Forelimb muscle (tissue), 1 donor: Measurements from ENCODE around the gene NDOR1. TPM values are rescaled to one million over a fixed set of nuclear protein-coding genes. Genes with fewer than 3 reads are reported as not detected.
A peak's percentile ranks its signal among the peaks of the same experiment; 100 is the strongest.

Experiments
- DNase-seq: peaks from one replicate; pipeline ENCODE4 v3.0.0-alpha.2; 2013; ENCODE audit warnings: low read depth
- polyA plus RNA-seq: library from polyadenylated mRNA; unstranded; fragments of 120-200 nt; gene quantifications from one replicate; pipeline ENCODE4 v1.2.1, GENCODE V29; 2013; ENCODE audit not compliant: insufficient read length

Gene NDOR1
- 7.0 TPM for polyA plus RNA-seq

DNA sequence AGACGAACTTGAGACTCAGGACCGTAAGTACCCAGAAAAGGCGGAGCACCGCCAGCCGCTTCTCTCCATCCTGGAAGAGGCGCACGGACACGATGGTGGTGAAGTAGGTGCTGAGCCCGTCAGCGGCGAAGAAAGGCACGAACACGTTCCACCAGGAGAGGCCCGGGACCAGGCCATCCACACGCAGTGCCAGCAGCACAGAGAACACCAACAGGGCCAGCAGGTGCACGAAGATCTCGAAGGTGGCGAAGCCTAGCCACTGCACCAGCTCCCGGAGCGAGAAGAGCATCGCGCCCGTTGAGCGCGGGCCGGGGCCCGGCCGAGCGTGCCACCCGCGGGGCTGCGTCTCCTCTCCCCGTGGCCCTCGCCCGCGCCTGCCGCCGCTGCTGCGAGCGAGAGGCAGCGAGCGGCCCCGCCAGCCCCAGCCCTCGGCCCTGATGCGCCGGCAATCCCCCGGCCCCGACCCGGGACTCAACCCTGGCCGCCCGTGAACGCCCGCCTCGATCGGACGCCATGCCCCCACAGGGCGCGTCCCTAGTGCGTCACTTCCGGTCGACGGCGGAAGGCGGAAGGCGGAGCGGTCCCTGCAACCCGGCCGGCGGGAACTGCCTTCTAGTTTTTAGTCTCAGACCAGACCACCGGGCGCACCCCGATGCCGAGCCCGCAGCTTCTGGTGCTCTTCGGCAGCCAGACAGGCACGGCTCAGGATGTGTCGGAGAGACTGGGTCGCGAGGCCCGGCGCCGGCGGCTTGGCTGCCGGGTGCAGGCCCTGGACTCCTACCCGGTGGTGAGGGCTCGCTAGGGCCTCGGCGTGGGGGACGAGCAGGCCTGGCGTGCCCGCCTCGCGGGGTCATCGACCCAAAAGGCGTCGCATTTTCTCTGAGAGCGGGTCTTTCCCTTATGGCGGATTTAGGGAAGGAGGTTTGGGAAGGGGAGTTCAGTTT is at the start of gene NDOR1, which contains the start of gene TMEM203:
Gene NDOR1, plus strand, starts transcription at position 575 of the 944 bp plus-strand sequence. Its CDS starts 78 bp downstream, at position 653.
Gene TMEM203, minus strand, starts transcription at position 523 of the 944 bp plus-strand sequence. Its CDS starts 234 bp downstream, at position 289.
- DNase-seq, result peak; percentile 56

DNA sequence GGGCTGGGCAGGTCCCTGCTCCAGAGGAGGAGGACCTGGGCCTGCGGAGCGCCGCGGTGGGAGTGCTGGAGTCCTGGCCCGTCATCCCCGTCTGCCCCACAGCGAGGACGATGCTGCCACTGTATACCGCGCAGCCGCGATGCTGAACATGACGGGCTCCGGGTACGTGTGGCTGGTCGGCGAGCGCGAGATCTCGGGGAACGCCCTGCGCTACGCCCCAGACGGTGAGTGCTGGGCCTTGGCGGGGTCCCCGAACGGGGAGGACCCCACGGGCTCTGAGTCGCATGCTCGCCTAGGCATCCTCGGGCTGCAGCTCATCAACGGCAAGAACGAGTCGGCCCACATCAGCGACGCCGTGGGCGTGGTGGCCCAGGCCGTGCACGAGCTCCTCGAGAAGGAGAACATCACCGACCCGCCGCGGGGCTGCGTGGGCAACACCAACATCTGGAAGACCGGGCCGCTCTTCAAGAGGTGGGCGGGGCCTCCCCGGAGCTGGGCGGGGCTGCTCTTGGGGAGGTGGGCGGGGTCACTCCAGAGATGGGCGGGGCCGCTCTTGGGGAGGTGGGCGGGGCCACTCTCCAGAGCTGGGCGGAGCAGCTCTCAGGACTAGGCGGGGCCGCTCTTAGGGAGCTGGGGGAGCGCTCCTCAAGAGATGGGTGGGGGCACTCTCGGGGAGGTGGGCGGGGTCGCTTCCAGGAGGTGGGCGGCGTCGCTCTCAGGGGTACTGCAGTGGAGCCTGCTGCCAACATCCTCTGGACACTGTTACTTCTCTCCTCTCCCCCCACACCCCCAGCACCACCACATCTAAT is 48.7 kb upstream of the NDOR1 start:
- no peak for DNase-seq

- no peak for DNase-seq
Measured at GRCh38 chr9:137157618-137158415, 47.7 kb upstream of the NDOR1 start.

DNA sequence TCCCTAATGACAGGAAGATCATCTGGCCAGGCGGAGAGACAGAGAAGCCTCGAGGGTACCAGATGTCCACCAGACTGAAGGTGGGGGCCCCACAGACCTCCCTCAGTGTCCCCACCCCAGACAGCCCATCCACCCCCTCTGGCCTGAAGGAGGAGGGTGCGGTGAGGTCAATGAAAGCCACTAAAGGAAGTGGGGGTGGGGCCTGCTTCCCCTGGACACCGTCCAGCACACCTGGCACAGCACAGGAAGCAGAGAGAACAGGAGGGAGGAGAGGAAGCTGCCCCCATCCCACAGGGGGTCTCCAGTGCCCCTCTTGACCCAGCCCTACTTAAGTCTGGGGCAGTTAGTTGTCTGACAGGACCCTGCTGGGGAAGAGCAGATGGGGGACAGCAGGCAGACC is 46.9 kb upstream of the NDOR1 start:
- no peak for DNase-seq

DNA sequence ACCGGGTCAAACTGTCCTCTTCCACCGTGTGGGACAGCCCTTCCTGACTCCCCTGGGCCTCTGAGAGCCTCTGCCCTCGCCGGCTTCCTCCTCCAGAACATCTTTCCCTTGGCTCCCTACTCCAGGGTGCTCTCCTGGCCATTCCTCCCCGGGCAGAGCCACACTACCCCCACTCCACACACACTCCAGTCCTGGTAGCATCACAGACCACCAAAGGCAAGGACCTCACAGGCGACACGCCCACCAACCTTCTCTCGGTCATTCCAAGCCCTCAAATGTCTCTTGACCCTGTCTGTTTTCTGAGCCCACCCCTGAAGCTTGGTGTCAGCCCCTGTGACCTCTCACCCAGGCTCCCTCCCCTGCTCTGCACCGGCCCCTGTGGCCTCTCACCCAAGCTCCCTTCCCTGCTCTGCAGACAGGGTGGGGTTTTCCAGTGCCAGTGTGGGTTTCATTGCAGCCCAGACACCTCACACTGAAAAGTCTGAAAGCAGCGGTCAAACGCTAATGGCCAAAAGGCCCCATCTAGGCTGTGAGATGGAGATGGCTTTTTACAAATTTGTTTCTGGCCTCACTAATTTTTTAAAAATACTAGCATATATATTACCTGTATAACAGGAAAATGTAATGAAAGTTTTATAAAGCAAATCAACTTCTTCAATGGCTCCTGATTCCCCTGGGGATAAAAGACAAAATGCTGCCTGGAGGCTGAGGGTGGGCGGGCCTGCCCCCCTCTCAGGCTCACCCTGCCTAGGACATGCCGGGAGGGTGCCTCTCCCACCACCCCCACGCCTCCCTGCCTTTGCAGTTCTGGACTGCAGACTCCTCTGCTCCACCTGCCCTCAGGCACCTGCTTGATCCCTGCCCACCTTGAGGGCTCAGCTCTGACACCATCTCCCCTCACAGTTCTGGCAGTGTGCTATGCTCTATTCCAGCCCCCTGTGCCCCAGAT is 46.1 kb upstream of the NDOR1 start:
- DNase-seq, result no peak

DNA sequence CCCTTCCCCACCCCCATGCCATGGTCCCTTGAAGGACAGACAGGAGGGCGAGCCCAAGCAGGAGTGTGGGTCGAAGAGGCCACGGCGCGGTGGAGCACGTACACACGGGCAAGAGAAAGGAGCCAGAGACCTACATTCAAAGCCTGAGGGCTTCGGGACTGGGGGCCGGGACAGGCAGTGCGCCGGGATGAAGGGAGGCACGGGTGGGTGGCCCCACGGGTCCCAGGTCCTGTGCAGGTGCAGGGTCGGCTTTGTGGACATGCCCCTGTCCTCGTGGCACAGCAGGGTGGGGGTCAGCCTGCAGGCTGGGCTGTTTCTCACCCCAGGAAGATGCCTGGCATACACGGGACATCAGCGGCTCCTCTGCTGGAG is 45.5 kb upstream of the NDOR1 start:
- no peak for DNase-seq

DNA sequence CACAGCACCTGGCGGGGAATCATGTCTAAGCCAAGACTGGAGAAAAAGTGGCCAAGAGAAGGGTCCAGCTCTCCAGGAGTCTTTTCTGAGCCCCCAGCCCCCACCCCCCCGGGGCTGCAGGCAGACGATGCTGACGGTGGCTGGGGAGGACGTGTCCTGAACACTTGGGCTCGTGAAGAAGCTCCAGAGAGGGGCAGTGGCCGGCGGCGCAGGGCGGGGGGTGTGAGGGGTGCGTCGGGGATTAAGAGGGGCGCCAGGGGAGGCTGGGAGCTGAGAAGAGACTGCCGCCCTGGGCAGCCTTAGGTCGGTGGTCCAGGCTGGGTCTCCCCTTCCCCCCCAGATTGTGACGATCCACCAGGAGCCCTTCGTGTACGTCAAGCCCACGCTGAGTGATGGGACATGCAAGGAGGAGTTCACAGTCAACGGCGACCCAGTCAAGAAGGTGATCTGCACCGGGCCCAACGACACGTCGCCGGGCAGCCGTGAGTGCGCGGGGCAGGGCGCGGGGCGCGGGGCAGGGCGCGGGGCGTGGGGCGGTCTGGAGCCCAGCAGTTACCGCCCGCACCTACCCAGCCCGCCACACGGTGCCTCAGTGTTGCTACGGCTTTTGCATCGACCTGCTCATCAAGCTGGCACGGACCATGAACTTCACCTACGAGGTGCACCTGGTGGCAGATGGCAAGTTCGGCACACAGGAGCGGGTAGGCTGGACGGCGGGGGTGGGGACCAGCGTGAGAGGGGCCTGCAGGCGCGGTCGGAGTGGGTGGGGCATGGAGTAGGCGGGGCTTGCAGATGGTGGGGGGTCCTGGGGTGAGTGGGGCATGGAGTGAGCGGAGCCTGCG is 44.6 kb upstream of the NDOR1 start:
- no peak for DNase-seq

- DNase-seq, result no peak
Measured at GRCh38 chr9:137161558-137162486, 43.7 kb upstream of the NDOR1 start.

DNA sequence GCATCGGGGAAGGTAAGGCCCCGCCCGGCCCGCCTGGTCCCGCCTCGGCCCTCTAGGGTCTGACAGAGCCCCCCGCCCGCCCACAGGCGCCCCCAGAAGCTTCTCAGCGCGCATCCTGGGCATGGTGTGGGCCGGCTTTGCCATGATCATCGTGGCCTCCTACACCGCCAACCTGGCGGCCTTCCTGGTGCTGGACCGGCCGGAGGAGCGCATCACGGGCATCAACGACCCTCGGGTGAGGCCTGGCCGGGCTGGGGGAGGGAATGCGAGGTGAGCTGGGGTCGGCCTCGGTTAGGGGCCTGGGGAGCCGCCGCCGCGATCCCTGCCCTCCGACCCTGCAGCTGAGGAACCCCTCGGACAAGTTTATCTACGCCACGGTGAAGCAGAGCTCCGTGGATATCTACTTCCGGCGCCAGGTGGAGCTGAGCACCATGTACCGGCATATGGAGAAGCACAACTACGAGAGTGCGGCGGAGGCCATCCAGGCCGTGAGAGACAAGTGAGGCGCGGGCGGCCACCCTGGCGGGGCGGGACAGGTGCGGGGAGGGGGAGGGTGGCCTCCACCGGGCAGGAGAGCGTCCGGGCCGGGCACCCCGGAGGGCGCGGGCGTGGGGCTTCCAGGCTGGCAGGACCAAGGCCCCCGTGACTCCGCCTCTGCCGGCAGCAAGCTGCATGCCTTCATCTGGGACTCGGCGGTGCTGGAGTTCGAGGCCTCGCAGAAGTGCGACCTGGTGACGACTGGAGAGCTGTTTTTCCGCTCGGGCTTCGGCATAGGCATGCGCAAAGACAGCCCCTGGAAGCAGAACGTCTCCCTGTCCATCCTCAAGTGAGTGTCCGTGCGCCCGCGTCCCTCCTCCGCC is 42.8 kb upstream of the NDOR1 start:
- no peak for DNase-seq

GRCh38 chr9:137163365-137163715 is 42.2 kb upstream of the NDOR1 start:
- no peak for DNase-seq

- DNase-seq, result no peak
Measured at GRCh38 chr9:137163805-137164204, 41.7 kb upstream of the NDOR1 start.

DNA sequence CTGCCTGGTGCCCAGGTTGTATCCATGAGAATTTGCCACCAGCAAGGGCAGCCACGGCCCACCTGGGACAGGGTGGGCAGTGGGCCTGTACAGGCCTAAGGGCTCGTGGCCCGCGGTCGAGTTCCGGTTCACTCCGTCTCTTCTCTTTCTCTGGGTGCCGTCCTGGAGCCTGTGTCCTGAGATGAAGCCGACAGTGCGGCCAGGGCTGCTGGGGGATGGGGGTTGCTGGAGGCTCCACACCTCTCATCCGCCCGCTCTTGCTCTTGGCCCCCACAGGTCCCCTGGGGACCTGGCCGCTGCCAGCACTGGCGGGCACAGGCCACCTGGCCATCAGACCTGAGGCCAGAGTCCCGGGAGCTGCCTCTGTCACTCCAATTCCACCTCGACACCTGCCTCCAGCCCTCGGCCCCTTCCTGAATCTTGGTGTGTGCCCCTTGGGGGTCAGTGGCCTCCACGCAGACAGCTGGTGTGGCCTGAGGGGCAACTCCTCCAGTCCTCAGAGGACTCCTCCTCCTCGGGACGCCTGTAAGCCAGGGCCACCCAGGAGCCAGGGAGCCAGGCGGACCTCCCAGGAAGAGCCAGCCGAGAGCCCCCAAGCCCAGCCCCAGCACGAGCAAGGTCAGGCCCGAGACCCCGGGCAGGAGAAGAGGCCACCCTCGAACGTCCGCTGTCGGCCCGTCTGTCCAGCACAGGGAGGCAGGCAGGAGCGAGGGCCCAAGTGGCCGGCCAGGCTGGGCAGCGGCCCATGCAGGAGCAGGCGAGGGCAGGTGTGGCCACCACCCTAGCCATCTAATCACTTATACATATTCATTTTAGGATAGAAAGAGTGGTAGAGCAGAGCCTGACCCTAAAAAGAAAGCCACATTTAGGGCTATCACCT is 40.9 kb upstream of the NDOR1 start:
- DNase-seq, result no peak

DNA sequence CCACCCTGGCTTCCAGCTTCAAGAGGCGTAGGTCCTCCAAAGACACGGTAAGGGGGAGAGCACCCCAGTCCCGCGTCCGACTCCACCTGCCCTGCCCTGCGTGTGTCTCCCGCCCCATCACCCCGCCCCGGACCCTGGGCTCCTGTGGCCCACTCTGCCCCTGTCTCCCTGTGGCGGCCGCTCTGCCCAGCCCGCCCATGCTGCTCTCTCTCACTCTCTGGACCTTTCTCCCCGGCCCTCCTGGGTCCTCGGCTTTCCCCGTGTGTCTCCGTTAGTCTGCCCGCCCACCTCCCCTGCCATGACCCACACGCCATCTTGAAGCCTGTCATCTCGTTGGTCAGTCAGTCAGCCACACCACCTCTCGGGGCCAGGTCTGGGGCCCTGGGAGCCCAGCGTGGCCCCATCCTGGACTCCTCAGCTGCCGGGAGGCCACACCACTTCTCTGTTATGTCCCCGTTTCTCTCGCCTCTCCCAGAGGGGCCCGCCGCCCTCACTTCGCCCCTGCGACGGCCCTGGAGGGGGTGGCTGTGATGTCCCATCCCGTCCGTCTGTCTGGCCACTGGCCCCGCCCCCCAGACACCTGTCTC is 40.2 kb upstream of the NDOR1 start:
- DNase-seq, result no peak

- DNase-seq, result no peak
Measured at GRCh38 chr9:137166380-137167229, 38.9 kb upstream of the NDOR1 start.

- DNase-seq, result no peak
Measured at GRCh38 chr9:137167277-137167746, 38.2 kb upstream of the NDOR1 start.
